Measurements from ENCODE around the gene ALKBH3. TPM values are rescaled to one million over a fixed set of nuclear protein-coding genes. Genes with fewer than 3 reads are reported as not detected.

Gene ALKBH3
- total RNA-seq, 4 donors from 2014 or later: 27.5 to 44.1 (median 42.0) TPM

DNA sequence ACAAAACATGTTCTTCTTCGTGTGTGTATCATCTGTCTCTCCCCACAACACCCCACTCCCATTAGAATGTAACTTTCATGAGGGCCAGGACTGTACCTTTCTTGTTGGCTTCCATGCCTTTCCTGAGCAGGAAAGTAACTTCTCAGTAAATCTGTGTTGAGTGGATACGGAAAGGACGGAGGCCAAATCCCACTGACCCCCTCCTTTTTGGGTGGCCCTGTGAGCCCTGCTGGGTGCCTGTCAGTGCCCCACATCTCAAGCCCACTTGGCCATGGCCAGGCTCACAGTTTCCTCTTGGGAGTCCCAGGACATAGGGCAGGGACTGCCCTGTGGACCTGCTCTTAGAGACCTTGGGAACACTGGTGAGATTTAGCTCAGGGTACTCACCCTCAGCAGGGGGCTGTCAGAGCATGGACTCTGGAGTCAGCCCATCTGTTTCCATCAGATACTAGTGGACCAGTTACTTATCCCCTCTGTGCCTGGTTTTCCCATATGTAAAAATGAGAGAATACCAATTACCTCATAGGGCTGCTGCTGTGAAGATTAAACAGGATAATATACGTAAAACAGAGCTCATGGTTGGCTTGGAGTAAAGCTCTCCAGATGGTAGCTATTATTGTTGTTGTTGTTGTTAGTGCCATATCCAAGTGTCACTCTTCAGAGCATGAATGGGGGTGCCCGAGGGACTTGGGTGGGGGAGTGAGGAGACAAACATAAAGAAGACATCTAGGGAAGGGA, 60.8 kb downstream of the ALKBH3 start:
- peak overlapping the region; percentile 70 to 83 (median 78) for H3K27ac ChIP-seq
- in situ Hi-C loops (cut with MboI; ENCODE audit: low sequenced_read_pairs in 4 of 4) (loop anchor here in 2 of 4 donors (10.0 kb wide), 2 partner anchors 47 to 93 kb away; no protein-coding TSS in a partner anchor), intact Hi-C loops (cut with DNase I; ENCODE audit: low total_unique reads) (loop anchor here (5.0 kb wide), 3 partner anchors 34 to 114 kb away; no protein-coding TSS in a partner anchor)
- H3K4me3 ChIP-seq: peak overlapping the region; percentile 63 to 67 (median 65)
- no peaks in the 10 kb centered on the region for H3K36me3 ChIP-seq
- H3K27me3 ChIP-seq: peaks cover 0 to 14% (median 11%) of the 10 kb centered on the region in 3 donors
- DNase-seq (no peak), ATAC-seq (no peak)
- TF ChIP-seq POLR2A (IDR thresholded peaks at IDR 0.05): no peak
- TF ChIP-seq, protein P1, sequence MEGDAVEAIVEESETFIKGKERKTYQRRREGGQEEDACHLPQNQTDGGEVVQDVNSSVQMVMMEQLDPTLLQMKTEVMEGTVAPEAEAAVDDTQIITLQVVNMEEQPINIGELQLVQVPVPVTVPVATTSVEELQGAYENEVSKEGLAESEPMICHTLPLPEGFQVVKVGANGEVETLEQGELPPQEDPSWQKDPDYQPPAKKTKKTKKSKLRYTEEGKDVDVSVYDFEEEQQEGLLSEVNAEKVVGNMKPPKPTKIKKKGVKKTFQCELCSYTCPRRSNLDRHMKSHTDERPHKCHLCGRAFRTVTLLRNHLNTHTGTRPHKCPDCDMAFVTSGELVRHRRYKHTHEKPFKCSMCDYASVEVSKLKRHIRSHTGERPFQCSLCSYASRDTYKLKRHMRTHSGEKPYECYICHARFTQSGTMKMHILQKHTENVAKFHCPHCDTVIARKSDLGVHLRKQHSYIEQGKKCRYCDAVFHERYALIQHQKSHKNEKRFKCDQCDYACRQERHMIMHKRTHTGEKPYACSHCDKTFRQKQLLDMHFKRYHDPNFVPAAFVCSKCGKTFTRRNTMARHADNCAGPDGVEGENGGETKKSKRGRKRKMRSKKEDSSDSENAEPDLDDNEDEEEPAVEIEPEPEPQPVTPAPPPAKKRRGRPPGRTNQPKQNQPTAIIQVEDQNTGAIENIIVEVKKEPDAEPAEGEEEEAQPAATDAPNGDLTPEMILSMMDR (IDR thresholded peaks at IDR 0.05 in 4 of 5, conservative IDR thresholded peaks at IDR 0.05 in 1 of 5): no peak
- H3K9me3 ChIP-seq: no peaks in the 10 kb centered on the region
- H3K4me1 ChIP-seq: peaks cover 14 to 15% of the 10 kb centered on the region in 2 donors

DNA sequence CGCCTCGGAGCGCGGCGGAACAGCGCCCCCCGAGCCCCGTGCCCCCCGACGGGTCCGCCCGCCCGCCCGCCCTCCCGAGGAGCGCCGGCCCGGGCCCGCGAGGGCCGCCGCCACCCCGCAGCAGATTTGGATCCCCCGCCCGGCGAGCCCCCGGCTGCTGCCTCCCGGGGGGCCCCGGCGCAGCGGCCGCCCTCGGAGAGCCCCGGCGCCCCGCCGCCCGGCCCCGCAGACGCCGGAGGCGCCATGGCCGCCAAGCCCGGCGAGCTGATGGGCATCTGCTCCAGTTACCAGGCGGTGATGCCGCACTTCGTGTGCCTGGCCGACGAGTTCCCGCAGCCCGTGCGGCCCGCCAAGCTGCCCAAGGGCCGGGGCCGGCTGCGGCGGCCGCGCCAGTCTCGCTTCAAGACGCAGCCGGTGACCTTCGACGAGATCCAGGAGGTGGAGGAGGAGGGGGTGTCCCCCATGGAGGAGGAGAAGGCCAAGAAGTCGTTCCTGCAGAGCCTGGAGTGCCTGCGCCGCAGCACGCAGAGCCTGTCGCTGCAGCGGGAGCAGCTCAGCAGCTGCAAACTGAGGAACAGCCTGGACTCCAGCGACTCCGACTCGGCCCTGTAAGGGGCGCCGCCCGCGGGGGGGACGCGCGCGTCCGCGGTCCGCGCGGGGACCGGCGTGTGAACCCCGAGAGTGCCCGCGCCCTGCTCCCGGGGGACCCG, 62.2 kb downstream of the ALKBH3 start:
- Histone ChIP-seq H3K9me3 (no peaks in the 10 kb centered on the region), H3K36me3 (no peaks in the 10 kb centered on the region), H3K4me3 (peak overlapping the region; percentile 66 to 69 (median 68)), H3K27ac (peak overlapping the region; percentile 67 to 83 (median 82)), H3K27me3 (peaks cover 0 to 14% (median 11%) of the 10 kb centered on the region in 3 donors), H3K4me1 (peaks cover 14 to 15% of the 10 kb centered on the region in 2 donors)
- in situ Hi-C loops (cut with MboI; ENCODE audit: low sequenced_read_pairs in 4 of 4): loop anchor here in 2 of 4 donors (10.0 kb wide), 2 partner anchors 48 to 92 kb away; no protein-coding TSS in a partner anchor
- DNase-seq: no peak
- ATAC-seq: peak; percentile 35 to 42
- intact Hi-C loops (cut with DNase I; ENCODE audit: low total_unique reads): loop anchor here (2.0 to 5.0 kb wide), 4 partner anchors 20 to 116 kb away; no protein-coding TSS in a partner anchor
- TF ChIP-seq POLR2A (IDR thresholded peaks at IDR 0.05): peak in 1 of 2 donors; percentile 7
- TF ChIP-seq, protein P1 (IDR thresholded peaks at IDR 0.05 in 4 of 5, conservative IDR thresholded peaks at IDR 0.05 in 1 of 5): no peak

DNA sequence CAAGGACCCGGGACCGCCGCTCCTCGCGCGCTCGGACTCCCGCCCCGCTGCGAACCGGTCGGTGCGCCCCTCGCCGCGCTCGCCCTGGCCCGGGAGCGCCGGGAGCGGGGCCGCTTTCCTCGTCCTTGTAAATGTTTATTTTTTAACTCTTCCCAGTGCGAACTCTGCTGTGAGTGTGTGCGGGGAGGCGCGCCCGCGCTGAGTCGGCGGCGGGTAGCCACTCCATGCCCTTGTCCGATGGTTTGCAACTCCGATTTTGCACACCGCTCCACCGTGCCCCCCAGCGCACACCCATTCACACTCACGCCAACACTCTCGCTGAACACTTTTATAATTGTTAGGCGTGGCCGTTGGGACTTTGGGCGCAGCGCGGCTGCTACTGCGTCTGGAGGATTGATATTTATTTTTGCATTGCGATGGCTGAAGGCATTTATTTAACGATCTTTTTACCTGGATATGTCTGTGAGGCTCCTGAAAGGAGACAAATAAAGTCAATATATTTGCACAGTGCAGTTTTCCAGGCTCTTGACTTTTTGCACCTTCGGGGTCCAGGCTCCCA, 62.8 kb downstream of the ALKBH3 start:
- ATAC-seq: no peak
- TF ChIP-seq, protein P1 (IDR thresholded peaks at IDR 0.05 in 4 of 5, conservative IDR thresholded peaks at IDR 0.05 in 1 of 5): no peak
- TF ChIP-seq POLR2A (IDR thresholded peaks at IDR 0.05): no peak
- peaks cover 14 to 15% of the 10 kb centered on the region in 2 donors for H3K4me1 ChIP-seq
- peaks cover 0 to 14% (median 11%) of the 10 kb centered on the region in 3 donors for H3K27me3 ChIP-seq
- in situ Hi-C loops (cut with MboI; ENCODE audit: low sequenced_read_pairs in 4 of 4) (loop anchor here in 2 of 4 donors (10.0 kb wide), 2 partner anchors 49 to 91 kb away; no protein-coding TSS in a partner anchor), intact Hi-C loops (cut with DNase I; ENCODE audit: low total_unique reads) (loop anchor here (2.0 to 5.0 kb wide), 4 partner anchors 21 to 116 kb away; no protein-coding TSS in a partner anchor)
- no peaks in the 10 kb centered on the region for H3K9me3 ChIP-seq
- peak overlapping the region; percentile 61 to 69 (median 67) for H3K4me3 ChIP-seq
- peak overlapping the region; percentile 67 to 83 (median 82) for H3K27ac ChIP-seq
- no peak for DNase-seq
- H3K36me3 ChIP-seq: no peaks in the 10 kb centered on the region

DNA sequence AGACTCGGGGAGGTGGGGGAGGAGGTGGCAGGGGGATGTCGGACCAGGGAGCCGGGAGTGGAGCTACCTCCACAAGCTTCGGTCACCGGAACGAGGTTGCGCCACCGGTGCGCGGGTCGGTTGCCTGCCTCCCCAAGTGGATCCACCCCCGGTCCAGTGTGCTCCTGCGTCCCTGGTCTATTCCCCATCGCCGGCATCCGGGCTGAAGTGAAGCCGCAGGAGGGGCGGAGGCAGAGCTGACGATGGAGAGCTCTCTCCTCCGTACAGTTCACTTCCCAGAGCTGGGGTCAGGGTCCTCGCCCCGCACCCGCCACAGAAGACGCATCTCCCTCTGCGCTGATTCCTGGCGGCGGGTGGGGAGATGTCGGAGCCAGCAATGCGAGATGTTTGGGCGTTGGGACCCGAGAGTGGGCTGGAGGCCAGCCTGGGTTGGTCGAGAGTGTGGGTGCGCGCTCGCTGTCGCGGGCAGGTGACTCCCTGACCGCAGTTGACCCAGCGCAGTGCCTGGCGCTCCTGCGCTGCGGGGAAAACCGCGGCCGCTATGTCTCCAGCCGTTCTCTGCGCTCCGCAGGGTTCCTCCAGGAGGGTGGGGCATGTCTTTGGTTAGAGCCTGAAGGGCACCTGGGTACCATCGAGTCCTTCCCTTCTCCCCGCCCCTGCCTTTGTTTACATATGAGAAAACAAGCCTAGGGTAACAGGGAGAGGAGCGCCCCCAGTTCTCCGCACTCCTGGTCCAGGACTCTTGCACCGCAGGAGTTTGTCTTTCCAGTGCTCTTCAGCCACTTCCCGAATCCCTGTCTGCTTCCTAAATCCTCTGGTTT, 63.5 kb downstream of the ALKBH3 start:
- DNase-seq: no peak
- H3K4me1 ChIP-seq: peaks cover 14 to 15% of the 10 kb centered on the region in 2 donors
- peak in 1 of 2 donors; percentile 6 for ATAC-seq

More for the DNA sequence above, 63.5 kb downstream of the ALKBH3 start:
- Histone ChIP-seq H3K4me3 (peak overlapping the region; percentile 61 to 69 (median 67)), H3K27ac (peak overlapping the region; percentile 67 to 83 (median 82)), H3K9me3 (no peaks in the 10 kb centered on the region), H3K36me3 (no peaks in the 10 kb centered on the region), H3K27me3 (peaks cover 0 to 14% (median 11%) of the 10 kb centered on the region in 3 donors)
- TF ChIP-seq, protein P1 (IDR thresholded peaks at IDR 0.05 in 4 of 5, conservative IDR thresholded peaks at IDR 0.05 in 1 of 5): no peak
- TF ChIP-seq POLR2A (IDR thresholded peaks at IDR 0.05): peak in 1 of 2 donors; percentile 20
- in situ Hi-C loops (cut with MboI; ENCODE audit: low sequenced_read_pairs in 4 of 4): loop anchor here in 2 of 4 donors (10.0 kb wide), 2 partner anchors 49 to 91 kb away; no protein-coding TSS in a partner anchor
- intact Hi-C loops (cut with DNase I; ENCODE audit: low total_unique reads): loop anchor here (1.0 to 5.0 kb wide), 5 partner anchors 21 to 117 kb away; no protein-coding TSS in a partner anchor

Measured in gastrocnemius medialis (tissue), 4 donors.